Midbrain (tissue), 1 donor: ENCODE data around the gene KRTAP20-1.

Experiments used
- DNase-seq: peaks from one replicate; lab custom pipeline; 2025; lab: John Stamatoyannopoulos, UW

Gene KRTAP20-1

GRCh38 chr21:30616125-30616524 lies at the start of gene KRTAP20-1:
Gene KRTAP20-1 (plus strand): TSS chr21:30616425. CDS start chr21:30616455, 30 bp downstream.
- DNase-seq = no peak

DNA sequence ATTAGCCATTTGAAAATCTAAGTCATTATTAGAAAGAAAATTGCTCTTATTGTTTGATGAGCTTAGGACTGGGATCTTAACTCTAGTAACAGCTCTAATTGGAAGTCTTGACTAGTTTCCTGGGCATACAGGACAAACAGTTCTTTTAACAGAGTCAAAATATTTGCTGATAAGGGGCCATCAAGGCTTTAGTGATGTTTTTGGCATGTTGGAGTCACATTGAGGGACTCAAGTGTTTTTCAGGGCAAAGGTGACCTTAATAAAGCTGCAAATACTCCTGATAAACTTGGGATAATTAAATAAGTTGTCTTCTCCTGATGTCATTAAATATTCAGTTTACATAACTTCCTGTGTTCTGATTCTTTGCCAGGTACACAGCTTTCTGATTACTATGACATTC lies 48.6 kb upstream of the KRTAP20-1 start:
- DNase-seq = no peak

GRCh38 chr21:30577766-30578165 lies 38.5 kb upstream of the KRTAP20-1 start:
- no peak for DNase-seq

DNA sequence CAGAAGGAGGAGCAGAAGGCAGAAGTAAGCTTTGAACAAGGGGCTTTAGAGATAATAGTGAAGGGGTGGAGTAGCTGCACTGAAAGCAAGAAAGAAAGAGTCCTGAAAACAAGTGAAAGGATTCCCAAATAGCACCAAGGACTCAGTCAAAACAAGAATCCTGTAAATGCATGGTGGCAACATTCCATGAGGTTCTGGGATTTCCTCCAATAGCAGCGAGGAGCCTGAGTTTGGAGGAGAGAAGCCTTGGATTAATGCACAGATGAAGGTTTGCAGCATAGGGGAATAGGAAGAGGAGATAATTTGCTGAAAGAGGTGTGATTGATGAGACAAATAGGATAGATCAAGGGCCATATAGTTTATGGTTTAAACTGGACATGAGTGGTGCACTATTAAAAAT lies 36.9 kb upstream of the KRTAP20-1 start:
- DNase-seq = no peak

- DNase-seq = no peak
Observed at GRCh38 chr21:30580132-30580531, 36.1 kb upstream of the KRTAP20-1 start.

- DNase-seq = no peak
Observed at GRCh38 chr21:30582870-30583269, 33.4 kb upstream of the KRTAP20-1 start.

- no peak for DNase-seq
Observed at GRCh38 chr21:30590297-30590696, 25.9 kb upstream of the KRTAP20-1 start, which contains the start of gene KRTAP22-2. Gene KRTAP22-2 (minus strand): TSS chr21:30590397.

DNA sequence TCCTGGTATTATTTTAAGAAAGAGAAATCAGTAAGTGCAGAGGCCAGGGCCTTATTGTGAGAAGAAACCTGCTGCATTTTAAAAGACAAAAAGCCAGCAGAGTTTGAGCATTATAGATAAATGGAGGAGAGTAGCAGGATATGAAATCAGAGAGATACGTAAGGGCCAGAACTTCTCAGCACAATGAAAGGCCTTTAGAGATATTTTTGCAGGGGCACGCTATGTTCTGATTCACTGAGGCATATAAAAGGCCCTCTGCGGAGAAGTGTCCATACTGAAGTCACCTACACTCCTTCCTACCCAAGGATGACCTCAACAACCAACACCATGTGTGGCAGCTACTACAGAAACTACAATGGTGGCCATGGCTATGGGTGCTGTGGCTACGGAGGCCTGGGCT lies 24.1 kb upstream of the KRTAP20-1 start, which contains the start of gene KRTAP6-3:
Gene KRTAP6-3, plus strand, starts transcription at position 301 of the 400 bp plus-strand sequence. Its CDS starts 6 bp downstream, at position 307.
- DNase-seq = no peak

GRCh38 chr21:30598802-30599201 lies 17.4 kb upstream of the KRTAP20-1 start, which contains the start of gene KRTAP6-2:
Gene KRTAP6-2 (minus strand): TSS chr21:30598902. CDS start chr21:30598874, 28 bp downstream.
- DNase-seq = no peak

- DNase-seq = no peak
Observed at GRCh38 chr21:30600787-30601186, 15.4 kb upstream of the KRTAP20-1 start, which contains the start of gene KRTAP22-1. Gene KRTAP22-1 (plus strand): TSS chr21:30601087.

GRCh38 chr21:30605968-30606367 lies 10.3 kb upstream of the KRTAP20-1 start:
- no peak for DNase-seq

GRCh38 chr21:30612132-30612531 lies 4.1 kb upstream of the KRTAP20-1 start:
- DNase-seq = no peak

DNA sequence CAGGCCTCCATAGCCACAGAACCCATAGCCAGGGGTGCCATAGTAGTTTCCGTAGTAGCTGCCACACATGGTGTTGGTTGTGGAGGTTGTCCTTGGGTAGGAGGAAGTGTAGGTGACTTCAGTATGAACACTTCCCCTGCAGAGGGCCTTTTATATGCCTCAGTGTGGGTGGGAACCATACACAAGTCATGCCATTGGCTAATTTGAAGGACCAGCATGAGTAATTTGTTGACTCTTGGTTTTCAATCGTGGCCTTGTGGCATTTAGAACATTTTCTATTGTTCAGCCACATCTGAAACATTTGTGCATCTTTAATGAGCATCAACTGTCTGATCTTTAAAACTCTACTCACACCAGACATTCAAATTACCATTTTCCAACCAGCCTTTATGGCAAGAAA lies 2.4 kb upstream of the KRTAP20-1 start, which contains the start of gene KRTAP6-1:
Gene KRTAP6-1, minus strand, starts transcription at position 95 of the 400 bp plus-strand sequence. Its CDS starts 26 bp downstream, at position 69.
- DNase-seq = no peak

- no peak for DNase-seq
Observed at GRCh38 chr21:30615199-30615598, 1.0 kb upstream of the KRTAP20-1 start.

DNA sequence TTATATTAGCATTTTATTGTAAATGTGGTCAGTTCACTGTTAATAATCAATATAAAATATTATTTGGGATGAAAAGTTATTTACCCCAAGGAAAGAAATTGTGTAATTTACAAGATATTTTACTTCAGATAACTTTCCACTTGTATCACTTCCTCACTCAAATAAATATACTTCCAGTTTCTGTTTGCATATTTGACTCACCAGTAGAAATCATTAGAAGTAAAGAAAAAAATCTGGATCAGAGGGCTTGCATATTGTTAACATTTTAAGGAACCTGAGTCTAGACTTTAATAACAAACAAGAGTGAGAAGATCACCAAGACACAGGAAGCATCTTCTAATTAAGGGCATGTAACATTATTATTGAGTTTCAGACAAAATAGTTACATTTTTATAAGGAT lies 3.9 kb downstream of the KRTAP20-1 start:
- DNase-seq = no peak

DNA sequence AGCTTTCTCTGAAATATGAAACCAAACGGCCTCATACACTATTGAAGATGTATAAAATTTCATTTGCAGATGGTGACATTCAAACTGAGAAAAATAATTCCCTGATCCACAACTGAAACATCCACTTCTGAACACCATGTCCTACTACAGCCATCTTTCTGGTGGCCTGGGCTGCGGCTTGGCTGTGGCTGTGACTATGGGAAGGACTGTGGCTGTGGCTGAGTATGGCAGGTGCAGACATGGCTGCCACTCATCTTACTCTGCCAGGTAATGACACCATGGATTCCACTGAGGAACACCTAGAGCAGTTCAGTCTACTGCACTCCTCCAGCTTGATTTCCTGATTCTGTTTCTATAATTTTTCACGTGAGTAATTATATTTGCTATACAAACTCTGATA lies 4.3 kb downstream of the KRTAP20-1 start, which contains the start of gene KRTAP20-4:
Gene KRTAP20-4, plus strand, starts transcription at position 106 of the 400 bp plus-strand sequence.
- DNase-seq = no peak

DNA sequence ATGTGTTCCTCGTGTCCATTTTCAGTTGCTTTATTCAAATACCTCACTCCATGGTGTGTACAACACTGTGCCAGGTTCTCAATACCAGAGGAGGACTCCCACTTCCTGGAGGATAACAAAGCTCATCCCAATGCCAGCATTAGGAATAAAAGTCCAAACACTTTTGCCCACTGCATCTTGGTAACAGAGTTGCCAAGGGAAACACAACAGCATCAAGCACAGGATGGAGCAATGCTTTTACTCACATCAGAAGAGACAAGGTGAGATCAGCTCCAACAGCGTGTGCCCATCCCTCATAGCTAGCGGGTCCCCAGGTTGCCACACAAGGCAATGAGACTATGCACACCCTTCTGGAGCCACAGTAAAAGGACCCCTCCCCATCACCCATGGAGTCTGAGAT lies 7.1 kb downstream of the KRTAP20-1 start:
- no peak for DNase-seq

GRCh38 chr21:30625449-30626165 lies 9.4 kb downstream of the KRTAP20-1 start:
- DNase-seq = no peak

DNA sequence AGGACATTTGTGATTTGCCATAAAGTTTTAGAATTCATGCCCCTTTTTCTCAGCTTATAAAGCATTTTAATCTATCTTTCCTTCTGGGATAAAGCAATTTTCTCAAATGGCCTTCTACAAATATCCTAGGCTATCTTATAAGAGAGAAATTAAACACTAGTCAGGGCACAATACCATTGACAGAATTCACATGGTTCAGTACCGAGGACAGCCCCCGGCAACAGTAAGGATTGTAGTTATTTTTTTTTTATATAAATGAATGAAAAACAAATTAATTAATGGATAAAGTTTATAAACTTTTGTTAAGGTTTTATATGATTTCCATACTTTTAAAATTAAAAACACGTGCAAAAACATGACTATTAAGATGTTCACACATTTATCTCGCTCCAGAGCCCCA lies 11.9 kb downstream of the KRTAP20-1 start:
- no peak for DNase-seq

GRCh38 chr21:30629200-30629599 lies 13.0 kb downstream of the KRTAP20-1 start:
- no peak for DNase-seq

DNA sequence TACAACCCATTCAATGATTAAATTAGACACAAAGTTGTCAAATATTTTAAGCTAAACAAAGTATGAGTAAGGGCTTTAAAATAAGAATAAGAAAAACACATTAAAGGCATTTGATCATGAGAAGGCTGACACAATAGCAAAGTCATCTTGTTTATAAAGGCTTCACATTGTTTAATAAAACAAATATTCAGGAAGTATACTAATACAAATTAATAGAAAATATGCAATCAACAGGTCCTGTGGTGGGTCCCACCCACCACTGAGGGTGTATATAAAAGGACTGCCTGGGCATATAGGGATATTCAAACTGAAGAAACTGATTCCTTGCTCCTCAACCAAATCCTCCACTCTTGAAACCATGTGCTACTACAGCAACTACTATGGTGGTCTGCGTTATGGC lies 18.7 kb downstream of the KRTAP20-1 start, which contains the start of gene KRTAP20-2:
Gene KRTAP20-2, plus strand, starts transcription at position 301 of the 400 bp plus-strand sequence. Its CDS starts 58 bp downstream, at position 359.
- DNase-seq = no peak

- DNase-seq = no peak
Observed at GRCh38 chr21:30638686-30639085, 22.5 kb downstream of the KRTAP20-1 start.

DNA sequence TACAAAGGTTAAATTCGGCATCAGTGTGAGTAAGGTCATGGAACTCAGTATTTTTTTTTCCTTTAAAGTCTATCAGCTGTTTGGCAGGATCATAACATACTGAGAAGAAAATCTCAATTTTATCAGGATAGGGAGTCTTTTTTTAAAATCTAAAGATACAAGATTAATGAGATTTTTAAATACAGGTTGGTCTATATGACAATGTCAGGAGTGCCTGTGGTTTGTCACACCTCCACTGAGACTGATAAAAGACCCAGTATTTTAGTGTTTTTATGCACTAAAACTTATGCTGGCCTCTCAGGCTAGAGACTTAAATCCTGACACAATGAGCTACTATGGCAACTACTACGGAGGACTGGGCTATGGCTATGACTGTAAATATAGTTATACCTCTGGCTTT lies 26.3 kb downstream of the KRTAP20-1 start, which contains the start of gene KRTAP20-3:
Gene KRTAP20-3, plus strand, starts transcription at position 301 of the 400 bp plus-strand sequence.
- DNase-seq = no peak
